ENCODE data around the gene ZNF341. TPM values are rescaled to one million over a fixed set of nuclear protein-coding genes. Genes with fewer than 3 reads are reported as not detected.

Gene ZNF341
- total and polyA plus RNA-seq, 8 donors, result 3.4 to 5.2 (median 4.2) TPM

DNA sequence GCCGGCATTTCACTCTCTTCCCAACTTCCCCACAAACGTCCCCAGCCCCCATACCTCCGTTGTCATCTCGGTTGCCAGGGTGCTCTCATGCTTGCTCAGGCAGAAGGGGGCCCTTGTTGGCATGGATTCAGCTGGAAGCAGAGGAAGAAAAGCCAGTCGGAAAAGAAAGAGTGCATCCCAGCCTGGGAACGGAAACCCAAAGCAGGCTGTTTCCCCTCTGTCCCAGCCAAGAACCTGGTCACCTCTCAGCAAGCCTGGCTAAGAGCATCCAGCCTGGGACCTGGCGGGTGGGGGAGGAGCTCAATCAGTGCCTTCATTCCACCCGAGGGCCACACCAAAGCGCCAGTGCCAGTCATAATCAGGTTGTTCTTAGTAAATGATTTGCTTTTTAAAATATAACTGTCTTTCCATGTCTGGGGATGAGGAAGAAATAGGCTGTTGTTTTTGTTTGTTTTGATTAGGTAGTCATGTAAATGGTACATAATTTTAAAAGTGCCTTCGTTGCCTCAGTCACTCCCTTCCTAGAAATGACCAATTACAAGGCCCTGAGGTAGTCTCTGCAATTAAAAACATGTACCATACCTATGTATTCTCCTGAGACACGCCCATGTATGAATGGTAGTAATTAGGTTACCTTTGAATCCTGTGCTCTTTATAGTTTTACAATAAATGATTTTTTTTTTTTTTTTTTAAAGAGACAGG is 100.5 kb downstream of the ZNF341 start:
- Histone ChIP-seq H3K27ac (peak overlapping the region in 1 of 2 donors; percentile 33), H3K27me3 (no peaks in the 10 kb centered on the region), H3K36me3 (peaks cover 0 to 5% of the 10 kb centered on the region in 2 donors), H3K4me1 (peaks cover 42 to 91% of the 10 kb centered on the region in 2 donors), H3K9me3 (no peaks in the 10 kb centered on the region), H3K4me3 (no peak overlapping the region)
- TF ChIP-seq, protein P1, sequence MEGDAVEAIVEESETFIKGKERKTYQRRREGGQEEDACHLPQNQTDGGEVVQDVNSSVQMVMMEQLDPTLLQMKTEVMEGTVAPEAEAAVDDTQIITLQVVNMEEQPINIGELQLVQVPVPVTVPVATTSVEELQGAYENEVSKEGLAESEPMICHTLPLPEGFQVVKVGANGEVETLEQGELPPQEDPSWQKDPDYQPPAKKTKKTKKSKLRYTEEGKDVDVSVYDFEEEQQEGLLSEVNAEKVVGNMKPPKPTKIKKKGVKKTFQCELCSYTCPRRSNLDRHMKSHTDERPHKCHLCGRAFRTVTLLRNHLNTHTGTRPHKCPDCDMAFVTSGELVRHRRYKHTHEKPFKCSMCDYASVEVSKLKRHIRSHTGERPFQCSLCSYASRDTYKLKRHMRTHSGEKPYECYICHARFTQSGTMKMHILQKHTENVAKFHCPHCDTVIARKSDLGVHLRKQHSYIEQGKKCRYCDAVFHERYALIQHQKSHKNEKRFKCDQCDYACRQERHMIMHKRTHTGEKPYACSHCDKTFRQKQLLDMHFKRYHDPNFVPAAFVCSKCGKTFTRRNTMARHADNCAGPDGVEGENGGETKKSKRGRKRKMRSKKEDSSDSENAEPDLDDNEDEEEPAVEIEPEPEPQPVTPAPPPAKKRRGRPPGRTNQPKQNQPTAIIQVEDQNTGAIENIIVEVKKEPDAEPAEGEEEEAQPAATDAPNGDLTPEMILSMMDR (IDR thresholded peaks at IDR 0.05), result no peak
- DNase-seq, result peak in 1 of 4 donors; percentile 67
- no peak for ATAC-seq
- intact Hi-C loops (cut with DNase I), result no loop called here

DNA sequence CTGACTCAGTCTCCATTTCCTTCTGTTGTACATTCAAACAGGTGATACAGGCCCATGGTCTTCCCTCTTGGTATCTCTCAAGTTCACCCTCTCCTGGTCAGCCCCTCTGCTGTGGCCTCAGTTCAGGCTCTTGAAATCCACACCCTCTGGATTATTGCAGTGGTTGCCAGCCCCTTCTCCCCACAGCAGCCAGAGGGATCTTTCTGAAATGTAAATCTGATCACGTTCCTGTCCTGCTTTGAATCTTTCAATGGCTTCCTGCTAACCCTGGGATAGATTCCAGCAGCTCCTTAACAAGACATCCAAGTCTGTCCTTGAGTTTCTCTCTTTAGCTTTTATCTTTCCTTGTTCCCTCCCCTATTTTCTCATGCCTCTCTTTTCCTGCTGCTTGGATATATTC is 101.5 kb downstream of the ZNF341 start:
- Histone ChIP-seq H3K27me3 (no peaks in the 10 kb centered on the region), H3K4me1 (peaks cover 41 to 91% of the 10 kb centered on the region in 2 donors), H3K4me3 (no peak overlapping the region), H3K36me3 (peaks cover 0 to 5% of the 10 kb centered on the region in 2 donors), H3K9me3 (no peaks in the 10 kb centered on the region), H3K27ac (no peak overlapping the region)
- intact Hi-C loops (cut with DNase I), result no loop called here
- no peak for DNase-seq
- TF ChIP-seq, protein P1 (IDR thresholded peaks at IDR 0.05), result no peak
- ATAC-seq, result no peak

DNA sequence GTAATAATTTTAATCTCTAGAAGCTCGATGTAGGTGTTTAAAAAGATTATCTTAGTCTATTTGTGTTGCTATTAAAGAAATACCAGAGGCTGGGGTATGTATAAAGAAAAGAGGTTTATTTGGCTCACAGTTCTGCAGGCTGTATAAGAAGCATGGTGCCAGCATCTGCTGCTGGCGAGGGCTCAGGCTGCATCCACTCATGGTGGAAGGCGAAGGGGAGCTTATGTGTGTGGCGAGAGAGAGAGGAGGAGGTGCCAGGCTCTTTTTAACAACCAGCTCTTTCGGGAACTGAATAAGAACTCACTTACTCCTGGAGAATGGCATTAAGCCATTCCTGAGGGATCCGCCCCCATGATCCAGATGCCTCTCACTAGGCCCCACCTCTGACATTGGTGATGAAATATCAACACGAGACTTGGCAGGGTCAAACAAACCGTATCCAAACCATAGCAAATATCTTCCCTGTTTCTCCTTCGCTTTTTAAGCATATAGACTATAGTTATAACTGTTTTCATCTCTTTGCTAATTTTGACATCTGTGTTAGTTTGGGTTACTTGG is 103.9 kb downstream of the ZNF341 start:
- Histone ChIP-seq H3K4me1 (peaks cover 30 to 91% of the 10 kb centered on the region in 2 donors), H3K9me3 (no peaks in the 10 kb centered on the region), H3K27me3 (no peaks in the 10 kb centered on the region), H3K36me3 (peaks cover 0 to 5% of the 10 kb centered on the region in 2 donors), H3K27ac (no peak overlapping the region), H3K4me3 (no peak overlapping the region)
- TF ChIP-seq, protein P1 (IDR thresholded peaks at IDR 0.05), result no peak
- ATAC-seq, result peak; percentile 50
- intact Hi-C loops (cut with DNase I), result no loop called here
- DNase-seq, result no peak

DNA sequence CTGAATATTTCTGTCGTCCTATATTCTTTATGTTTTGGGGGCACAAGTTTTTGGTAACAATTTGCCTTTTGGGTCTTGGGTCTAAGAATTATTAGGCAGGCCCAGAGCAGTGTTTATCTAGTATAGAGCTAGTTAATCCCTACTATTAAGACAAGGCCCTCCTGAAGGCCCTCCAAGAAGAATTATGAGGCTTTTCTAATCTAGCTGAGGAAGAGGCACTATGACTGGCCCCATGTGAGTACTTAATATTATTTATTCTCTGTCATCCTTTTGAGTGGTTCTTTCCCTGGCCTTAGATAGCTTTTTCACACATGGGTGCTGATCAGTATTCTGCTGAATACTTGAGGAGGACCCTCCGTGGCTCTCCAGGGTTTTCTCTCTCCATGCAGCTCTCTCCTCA is 104.5 kb downstream of the ZNF341 start:
- no peaks in the 10 kb centered on the region for H3K27me3 ChIP-seq
- TF ChIP-seq, protein P1 (IDR thresholded peaks at IDR 0.05), result no peak
- DNase-seq (no peak), ATAC-seq (no peak)
- no peaks in the 10 kb centered on the region for H3K9me3 ChIP-seq
- peaks cover 0 to 5% of the 10 kb centered on the region in 2 donors for H3K36me3 ChIP-seq
- intact Hi-C loops (cut with DNase I), result no loop called here
- H3K4me3 ChIP-seq, result no peak overlapping the region
- peaks cover 33 to 91% of the 10 kb centered on the region in 2 donors for H3K4me1 ChIP-seq
- no peak overlapping the region for H3K27ac ChIP-seq

DNA sequence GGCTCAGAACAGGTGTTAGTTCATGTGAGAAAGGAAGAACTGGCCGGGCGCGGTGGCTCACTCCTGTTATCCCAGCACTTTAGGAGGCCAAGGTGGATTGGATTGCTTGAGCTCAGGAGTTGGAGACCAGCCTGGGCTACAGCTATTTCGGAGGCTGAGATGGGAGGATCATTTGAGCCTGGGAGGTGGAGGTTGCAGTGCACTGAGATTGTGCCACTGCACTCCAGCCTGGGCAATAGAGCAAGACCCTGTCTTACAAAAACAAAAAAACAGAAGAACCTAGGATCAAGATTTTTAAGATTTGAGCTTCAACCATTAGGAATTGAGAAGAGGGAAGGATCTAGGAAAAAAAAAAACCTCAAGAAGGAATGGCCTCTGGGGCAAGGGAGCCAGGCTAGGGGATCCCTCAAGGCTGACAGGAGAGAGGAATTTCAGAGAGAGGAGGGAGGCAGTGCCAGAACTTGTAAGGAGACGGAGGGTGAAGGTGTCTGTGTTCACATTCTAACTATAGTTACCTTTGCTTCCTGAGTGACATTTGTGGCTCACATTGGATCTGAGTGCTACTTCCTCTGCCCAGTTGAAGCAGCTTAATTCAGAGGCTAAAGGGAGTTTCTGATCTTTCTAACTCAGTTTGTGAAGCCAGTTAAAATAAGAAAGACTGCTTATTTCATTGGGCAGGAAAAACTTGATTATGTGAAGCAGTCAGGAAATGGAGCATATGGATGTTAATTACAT is 105.5 kb downstream of the ZNF341 start:
- H3K4me1 ChIP-seq, result peaks cover 35 to 88% of the 10 kb centered on the region in 2 donors

More for the DNA sequence above, 105.5 kb downstream of the ZNF341 start:
- Histone ChIP-seq H3K36me3 (peaks cover 0 to 5% of the 10 kb centered on the region in 2 donors), H3K9me3 (no peaks in the 10 kb centered on the region), H3K4me3 (no peak overlapping the region), H3K27me3 (no peaks in the 10 kb centered on the region), H3K27ac (no peak overlapping the region)
- TF ChIP-seq, protein P1 (IDR thresholded peaks at IDR 0.05), result no peak
- ATAC-seq, result no peak
- DNase-seq, result no peak
- intact Hi-C loops (cut with DNase I), result no loop called here

Data from left lung (tissue), 10 donors.